ENCODE data around the gene GSTM4.

DNA sequence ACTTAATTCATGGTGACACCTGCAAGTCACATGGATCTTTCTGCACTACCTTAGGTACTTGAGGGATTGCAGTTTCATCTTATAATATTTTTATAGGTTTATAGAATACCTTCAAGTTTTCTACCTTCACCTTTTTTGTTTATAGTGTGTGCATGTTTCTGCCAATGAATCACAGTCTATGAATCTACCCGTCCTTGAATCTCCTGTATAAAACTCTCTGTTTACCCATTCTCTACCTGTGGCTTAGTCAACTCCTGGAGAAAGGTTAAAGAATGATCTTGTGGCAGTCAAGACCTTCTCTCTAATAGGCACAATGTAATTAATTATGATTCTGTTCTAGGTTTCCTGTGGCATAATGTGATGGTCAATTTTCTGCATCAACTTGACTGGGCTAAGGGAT is 8.8 kb downstream of the GSTM4 start:
- TF ChIP-seq, protein P1, sequence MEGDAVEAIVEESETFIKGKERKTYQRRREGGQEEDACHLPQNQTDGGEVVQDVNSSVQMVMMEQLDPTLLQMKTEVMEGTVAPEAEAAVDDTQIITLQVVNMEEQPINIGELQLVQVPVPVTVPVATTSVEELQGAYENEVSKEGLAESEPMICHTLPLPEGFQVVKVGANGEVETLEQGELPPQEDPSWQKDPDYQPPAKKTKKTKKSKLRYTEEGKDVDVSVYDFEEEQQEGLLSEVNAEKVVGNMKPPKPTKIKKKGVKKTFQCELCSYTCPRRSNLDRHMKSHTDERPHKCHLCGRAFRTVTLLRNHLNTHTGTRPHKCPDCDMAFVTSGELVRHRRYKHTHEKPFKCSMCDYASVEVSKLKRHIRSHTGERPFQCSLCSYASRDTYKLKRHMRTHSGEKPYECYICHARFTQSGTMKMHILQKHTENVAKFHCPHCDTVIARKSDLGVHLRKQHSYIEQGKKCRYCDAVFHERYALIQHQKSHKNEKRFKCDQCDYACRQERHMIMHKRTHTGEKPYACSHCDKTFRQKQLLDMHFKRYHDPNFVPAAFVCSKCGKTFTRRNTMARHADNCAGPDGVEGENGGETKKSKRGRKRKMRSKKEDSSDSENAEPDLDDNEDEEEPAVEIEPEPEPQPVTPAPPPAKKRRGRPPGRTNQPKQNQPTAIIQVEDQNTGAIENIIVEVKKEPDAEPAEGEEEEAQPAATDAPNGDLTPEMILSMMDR (IDR thresholded peaks at IDR 0.05) = no peak
- no peak for TF ChIP-seq ZFX (IDR thresholded peaks at IDR 0.05; ENCODE audit: borderline replicate concordance)

Data from 22Rv1 (cell line).